CD14-positive monocyte (primary cell): ENCODE measurements around the gene TMCO4. TPM values are rescaled to one million over a fixed set of nuclear protein-coding genes. Genes with fewer than 3 reads are reported as not detected.

Source experiments
- DNase-seq, 3 donors: peaks; one replicate each; pipeline ENCODE4 v3.0.0-alpha.2; 2011 to 2022
- H2AFZ ChIP-seq: 2 replicates; pipeline ENCODE4 v1.6.0; 2012; ENCODE audit warnings: mild to moderate bottlenecking, low read depth, low read length, inconsistent platforms; ENCODE audit not compliant: insufficient read depth, poor library complexity, severe bottlenecking
- H3K27ac ChIP-seq, 2 donors: 1 replicate in 1 of 2; 2 replicates in 1 of 2; pipeline ENCODE4 v1.5.1; 2012 to 2013; ENCODE audit warnings: low read length in 2 of 2, control low read depth in 1 of 2, inconsistent platforms in 1 of 2, low read depth in 1 of 2, mild to moderate bottlenecking in 1 of 2
- H3K27me3 ChIP-seq, 2 donors: one replicate each; pipeline versions ENCODE4 v1.6.0 to v1.6.1; 2011 to 2013; ENCODE audit warnings: low read length in 2 of 2; ENCODE audit not compliant: control insufficient read depth in 2 of 2, insufficient read depth in 2 of 2
- H3K36me3 ChIP-seq, 2 donors: replicated peaks in 1 of 2; 1 replicate in 1 of 2; 2 replicates in 1 of 2; pipeline versions ENCODE4 v1.5.1 to v1.6.1; 2012 to 2013; ENCODE audit warnings: low read length in 2 of 2, control low read depth in 1 of 2, inconsistent platforms in 1 of 2, mild to moderate bottlenecking in 1 of 2; ENCODE audit not compliant: insufficient read depth in 2 of 2, control insufficient read depth in 1 of 2
- H3K4me1 ChIP-seq, 2 donors: 1 replicate in 1 of 2; 2 replicates in 1 of 2; pipeline versions ENCODE4 v1.5.1 to v1.6.1; 2012 to 2013; ENCODE audit warnings: low read length in 2 of 2, control low read depth in 1 of 2, inconsistent platforms in 1 of 2, mild to moderate bottlenecking in 1 of 2, moderate library complexity in 1 of 2; ENCODE audit not compliant: insufficient read depth in 2 of 2, control insufficient read depth in 1 of 2
- H3K4me2 ChIP-seq: replicated peaks from 2 replicates; pipeline ENCODE3; 2012; ENCODE audit warnings: low read length, moderate library complexity, mild to moderate bottlenecking; ENCODE audit not compliant: poor library complexity, severe bottlenecking; ENCODE audit errors: extremely low read depth
- H3K4me3 ChIP-seq, 3 experiments: fragments of 200-600 bp in 1 of 3; sonication (generic) in 1 of 3; replicated peaks in 1 of 3; 1 replicate in 2 of 3; 2 replicates in 1 of 3; pipeline ENCODE4 v1.5.1; 2011 to 2013; ENCODE audit warnings: low read length in 3 of 3, mild to moderate bottlenecking in 3 of 3, control low read depth in 2 of 3, low read depth in 2 of 3, inconsistent platforms in 1 of 3, moderate library complexity in 1 of 3
- H3K79me2 ChIP-seq: 2 replicates; pipeline ENCODE4 v1.6.0; 2012; ENCODE audit warnings: mild to moderate bottlenecking, control low read depth, inconsistent platforms, low read length, moderate library complexity; ENCODE audit not compliant: insufficient read depth
- H3K9ac ChIP-seq: 2 replicates; pipeline ENCODE4 v1.6.0; 2017; ENCODE audit warnings: low read length, mild to moderate bottlenecking; ENCODE audit not compliant: insufficient read depth, poor library complexity, severe bottlenecking
- H3K9me3 ChIP-seq, 2 donors: replicated peaks in 1 of 2; 1 replicate in 1 of 2; 2 replicates in 1 of 2; pipeline versions ENCODE4 v1.5.1 to v1.6.1; 2012 to 2013; ENCODE audit warnings: low read length in 2 of 2, control low read depth in 1 of 2; ENCODE audit not compliant: control insufficient read depth in 1 of 2, insufficient read depth in 1 of 2
- H4K20me1 ChIP-seq: 2 replicates; pipeline ENCODE4 v1.6.0; 2012; ENCODE audit warnings: mild to moderate bottlenecking, low read length, control low read depth, moderate library complexity; ENCODE audit not compliant: insufficient read depth
- H3K27ac Mint-ChIP-seq, 7 donors: one replicate each; pipeline ENCODE4 v1.8.0; 2020; ENCODE audit warnings: mild to moderate bottlenecking in 7 of 7, mixed read lengths in 7 of 7, moderate library complexity in 6 of 7, inconsistent platforms in 2 of 7
- H3K27me3 Mint-ChIP-seq, 3 donors: one replicate each; pipeline ENCODE4 v1.8.0; 2021 to 2022; ENCODE audit warnings: low read depth in 3 of 3, mild to moderate bottlenecking in 3 of 3, mixed read lengths in 3 of 3, moderate library complexity in 3 of 3, inconsistent platforms in 1 of 3
- H3K36me3 Mint-ChIP-seq, 2 donors: one replicate each; pipeline ENCODE4 v1.8.0; 2020; ENCODE audit warnings: mixed read lengths in 2 of 2, inconsistent platforms in 1 of 2, mild to moderate bottlenecking in 1 of 2
- H3K4me1 Mint-ChIP-seq: one replicate; pipeline ENCODE4 v1.8.0; 2020; ENCODE audit warnings: mild to moderate bottlenecking, mixed read lengths
- H3K4me3 Mint-ChIP-seq, 2 donors: one replicate each; pipeline ENCODE4 v1.8.0; 2020; ENCODE audit warnings: mild to moderate bottlenecking in 2 of 2, mixed read lengths in 2 of 2, moderate library complexity in 1 of 2
- H3K9me3 Mint-ChIP-seq, 7 donors: one replicate each; pipeline ENCODE4 v1.8.0; 2020 to 2022; ENCODE audit warnings: mixed read lengths in 7 of 7, mild to moderate bottlenecking in 6 of 7, moderate library complexity in 6 of 7, inconsistent platforms in 2 of 7
- WGBS: methylation state at CpG from one replicate; pipeline ENCODE4 v1.1.5; 2013; ENCODE audit warnings: missing lambda C conversion rate; ENCODE audit not compliant: insufficient coverage; 5-methylcytosine and 5-hydroxymethylcytosine counted together
- intact Hi-C, 2 donors: fragments of 100-400 bp; cut with micrococcal nuclease; formaldehyde crosslinking; loops; one replicate each; pipeline versions ENCODE4 v1.15.0 to v1.15.1; 2023
- polyA plus RNA-seq, 3 donors: library from polyadenylated mRNA; depleted of rRNA in 1 of 3; unstranded in 2 of 3; stranded (reverse) in 1 of 3; fragments of 300-500 nt in 2 of 3; fragments of >200 nt in 1 of 3; fragmentation: Illumina TruSeq in 2 of 3; gene quantifications; 1 replicate in 2 of 3; 2 replicates in 1 of 3; pipeline ENCODE4 v1.2.3, GENCODE V29; 2012 to 2021
- TF ChIP-seq, protein P1 (sequence below): fragments of 200-600 bp; IDR thresholded peaks from one replicate; pipeline ENCODE4 v1.8.0; 2022; ENCODE audit warnings: antibody characterized with exemption, mild to moderate bottlenecking

The TMCO4 gene
- polyA plus RNA-seq, 3 donors = 6.9 to 10.1 (median 7.9) TPM

DNA sequence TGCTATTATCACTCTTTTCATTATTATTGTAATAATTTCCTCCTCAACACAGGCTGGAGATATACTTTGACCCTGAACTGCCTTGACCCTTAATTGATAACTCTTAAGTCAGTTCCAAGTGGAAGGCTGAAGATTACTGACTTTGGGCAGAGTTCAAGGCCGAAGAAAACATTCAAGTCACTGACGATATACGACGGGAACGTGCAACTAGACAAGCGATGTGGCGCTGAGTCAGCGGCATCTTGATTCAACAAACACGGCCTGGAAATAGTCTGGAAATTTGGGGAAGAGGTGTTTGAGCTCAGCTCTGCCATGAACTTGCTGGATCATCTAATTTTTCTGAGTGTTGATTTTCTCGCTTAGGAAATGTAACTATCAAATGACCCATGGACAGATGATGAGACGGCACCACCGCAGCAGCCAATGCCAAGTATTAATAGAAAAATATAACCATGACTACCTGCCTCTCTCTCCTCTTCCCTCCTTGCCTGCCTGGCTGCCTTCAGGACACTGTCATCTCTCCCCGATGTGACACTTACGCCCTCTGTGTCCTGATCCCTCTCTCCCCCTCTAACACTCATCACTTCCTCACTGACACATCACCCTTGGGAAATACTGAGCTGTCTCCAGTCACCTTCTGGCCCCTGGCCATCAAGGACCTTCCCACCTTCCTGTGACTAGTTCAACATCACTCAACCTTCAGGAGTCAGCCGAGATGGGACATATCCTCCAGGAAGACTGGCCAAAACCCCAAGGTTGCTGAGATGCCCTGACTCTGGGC lies 49.4 kb downstream of the TMCO4 start:
- no peak overlapping the region for H3K27ac Mint-ChIP-seq
- no peak overlapping the region for H3K9ac ChIP-seq
- H3K4me3 ChIP-seq = no peak overlapping the region
- H3K4me2 ChIP-seq = no peak overlapping the region
- intact Hi-C loops = no loop called here
- no peaks in the 10 kb centered on the region for H3K9me3 ChIP-seq
- TF ChIP-seq, protein P1, sequence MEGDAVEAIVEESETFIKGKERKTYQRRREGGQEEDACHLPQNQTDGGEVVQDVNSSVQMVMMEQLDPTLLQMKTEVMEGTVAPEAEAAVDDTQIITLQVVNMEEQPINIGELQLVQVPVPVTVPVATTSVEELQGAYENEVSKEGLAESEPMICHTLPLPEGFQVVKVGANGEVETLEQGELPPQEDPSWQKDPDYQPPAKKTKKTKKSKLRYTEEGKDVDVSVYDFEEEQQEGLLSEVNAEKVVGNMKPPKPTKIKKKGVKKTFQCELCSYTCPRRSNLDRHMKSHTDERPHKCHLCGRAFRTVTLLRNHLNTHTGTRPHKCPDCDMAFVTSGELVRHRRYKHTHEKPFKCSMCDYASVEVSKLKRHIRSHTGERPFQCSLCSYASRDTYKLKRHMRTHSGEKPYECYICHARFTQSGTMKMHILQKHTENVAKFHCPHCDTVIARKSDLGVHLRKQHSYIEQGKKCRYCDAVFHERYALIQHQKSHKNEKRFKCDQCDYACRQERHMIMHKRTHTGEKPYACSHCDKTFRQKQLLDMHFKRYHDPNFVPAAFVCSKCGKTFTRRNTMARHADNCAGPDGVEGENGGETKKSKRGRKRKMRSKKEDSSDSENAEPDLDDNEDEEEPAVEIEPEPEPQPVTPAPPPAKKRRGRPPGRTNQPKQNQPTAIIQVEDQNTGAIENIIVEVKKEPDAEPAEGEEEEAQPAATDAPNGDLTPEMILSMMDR = no peak
- peaks cover 25 to 82% of the 10 kb centered on the region in 2 donors for H3K36me3 ChIP-seq
- H3K4me3 Mint-ChIP-seq = no peak overlapping the region
- H3K9me3 Mint-ChIP-seq = no peaks in the 10 kb centered on the region
- H4K20me1 ChIP-seq = no peaks in the 10 kb centered on the region
- H3K4me1 ChIP-seq = no peaks in the 10 kb centered on the region
- no peaks in the 10 kb centered on the region for H3K27me3 ChIP-seq
- H3K4me1 Mint-ChIP-seq = no peaks in the 10 kb centered on the region
- no peak for DNase-seq
- H3K79me2 ChIP-seq = no peaks in the 10 kb centered on the region
- H3K36me3 Mint-ChIP-seq = peaks cover 58 to 70% of the 10 kb centered on the region in 2 donors
- WGBS = 98% methylated on average over 12 of the region's 15 CpGs
- H3K27ac ChIP-seq = no peak overlapping the region
- H3K27me3 Mint-ChIP-seq = peaks cover 0 to 4% (median 0%) of the 10 kb centered on the region in 3 donors
- H2AFZ ChIP-seq = no peak overlapping the region

GRCh38 chr1:19749685-19750084 lies 50.0 kb downstream of the TMCO4 start:
- Histone ChIP-seq H3K9ac (no peak overlapping the region), H3K4me3 (no peak overlapping the region), H4K20me1 (no peaks in the 10 kb centered on the region), H3K79me2 (no peaks in the 10 kb centered on the region), H3K4me2 (no peak overlapping the region), H3K27ac (no peak overlapping the region), H3K27me3 (no peaks in the 10 kb centered on the region), H3K9me3 (no peaks in the 10 kb centered on the region), H3K4me1 (no peaks in the 10 kb centered on the region), H2AFZ (no peak overlapping the region), H3K36me3 (peaks cover 27 to 80% of the 10 kb centered on the region in 2 donors)
- Mint-ChIP-seq H3K27ac (no peak overlapping the region), H3K27me3 (peaks cover 0 to 4% (median 0%) of the 10 kb centered on the region in 3 donors), H3K4me1 (no peaks in the 10 kb centered on the region), H3K36me3 (peaks cover 57 to 73% of the 10 kb centered on the region in 2 donors), H3K9me3 (no peaks in the 10 kb centered on the region), H3K4me3 (no peak overlapping the region)
- TF ChIP-seq, protein P1 = no peak
- no peak for DNase-seq
- intact Hi-C loops = no loop called here
- WGBS = no CpG with 5 or more reads among the region's 1 CpG
